ENCODE measurements around the gene PREPL. TPM values are rescaled to one million over a fixed set of nuclear protein-coding genes. Genes with fewer than 3 reads are reported as not detected.

PREPL gene
- total and polyA plus RNA-seq, 2 donors (not counting 1 experiment from before 2014, with no cell fraction given): 5.5 to 34.0 TPM

- ChIA-PET CTCF (interaction anchor here (1.0 kb wide), 1 partner anchor 85 kb away, joined by 4 read pairs; no protein-coding TSS in a partner anchor), POLR2A (no interaction called here)
- H3K27ac Mint-ChIP-seq: no peak overlapping the region
Measured at GRCh38 chr2:44328750-44329149, 32.5 kb downstream of the PREPL start.

More at GRCh38 chr2:44328750-44329149, 32.5 kb downstream of the PREPL start:
- no peak overlapping the region for H3K4me3 Mint-ChIP-seq
- 94% methylated on average over 2 of the region's 2 CpGs for WGBS (ENCODE audit: insufficient coverage)
- ATAC-seq (ENCODE audit: low read depth) (no peak), DNase-seq (no peak)
- no peaks in the 10 kb centered on the region for H3K4me1 Mint-ChIP-seq
- Histone ChIP-seq H3K27ac (ENCODE audit: low read length in 2 of 2) (no peak overlapping the region), H3K27me3 (replicated peaks in 1 of 4; ENCODE audit: control extremely low read depth in 1 of 4, control insufficient read depth in 3 of 4, insufficient read depth in 4 of 4, low read length in 3 of 4) (no peaks in the 10 kb centered on the region), H3K4me1 (ENCODE audit: control insufficient read depth in 2 of 2, insufficient read depth in 2 of 2, low read length in 2 of 2) (no peaks in the 10 kb centered on the region), H3K4me2 (replicated peaks; ENCODE audit: low read depth, low read length, poor library complexity, severe bottlenecking) (no peak overlapping the region), H3K36me3 (replicated peaks in 1 of 2; ENCODE audit: control extremely low read depth in 1 of 2, control insufficient read depth in 1 of 2, extremely low read depth in 1 of 2, insufficient read depth in 2 of 2, low read length in 1 of 2) (peaks cover 7 to 41% of the 10 kb centered on the region in 2 experiments), H2AFZ (ENCODE audit: insufficient read depth, low read depth, low read length, poor library complexity, severe bottlenecking) (no peak overlapping the region), H3K4me3 (ENCODE audit: control extremely low read depth in 1 of 5, extremely low read depth in 1 of 5, insufficient read depth in 1 of 5, low read depth in 2 of 5, low read length in 4 of 5) (no peak overlapping the region), H3K79me2 (ENCODE audit: control insufficient read depth, insufficient read depth, low read length) (no peaks in the 10 kb centered on the region), H4K20me1 (ENCODE audit: control insufficient read depth, insufficient read depth, low read length, poor library complexity, severe bottlenecking) (no peaks in the 10 kb centered on the region), H3K9ac (ENCODE audit: low read length) (no peak overlapping the region), H3K9me3 (ENCODE audit: control extremely low read depth in 1 of 3, control insufficient read depth in 2 of 3, insufficient read depth in 1 of 3, low read length in 2 of 3) (no peaks in the 10 kb centered on the region)
- H3K27me3 Mint-ChIP-seq: no peaks in the 10 kb centered on the region
- TF ChIP-seq CTCF (IDR thresholded peaks at IDR 0.05) (no peak), EZH2 (IDR thresholded peaks at IDR 0.05; ENCODE audit: borderline replicate concordance, insufficient read depth, low read depth, low read length, poor library complexity, severe bottlenecking) (no peak)
- intact Hi-C loops (cut with micrococcal nuclease): no loop called here
- H3K9me3 Mint-ChIP-seq (ENCODE audit: insufficient read depth): no peaks in the 10 kb centered on the region

Measured in B cell (primary cell).